Endothelial cell of umbilical vein (primary cell): ENCODE data around the gene LAMC1.

Source experiments
- EZH2 ChIP-seq: IDR thresholded peaks from 2 replicates; pipeline ENCODE4 v1.6.1; 2012; ENCODE audit warnings: borderline replicate concordance, low read depth, mild to moderate bottlenecking, moderate library complexity, low read length, inconsistent platforms; ENCODE audit not compliant: severe bottlenecking
- FOS ChIP-seq: IDR thresholded peaks from 2 replicates; pipeline ENCODE4 v1.6.1; 2011; ENCODE audit warnings: mild to moderate bottlenecking, low read length, moderate library complexity, borderline replicate concordance; ENCODE audit not compliant: insufficient read depth
- GATA2 ChIP-seq: IDR thresholded peaks from 2 replicates; pipeline ENCODE4 v1.7.0; 2011; ENCODE audit warnings: low read depth, mild to moderate bottlenecking, moderate library complexity, mixed read lengths, low read length; ENCODE audit not compliant: insufficient read length, insufficient read depth
- JUN ChIP-seq: IDR thresholded peaks from 2 replicates; pipeline ENCODE4 v1.6.1; 2011; ENCODE audit warnings: borderline replicate concordance, low read depth; ENCODE audit not compliant: insufficient read length, insufficient read depth
- MYC ChIP-seq: IDR thresholded peaks from one replicate; pipeline ENCODE4 v1.6.1; 2011; ENCODE audit warnings: mild to moderate bottlenecking, low read depth, low read length
- POLR2A ChIP-seq: IDR thresholded peaks from 2 replicates; pipeline ENCODE4 v1.6.1; 2012; ENCODE audit warnings: low read depth, mild to moderate bottlenecking, control low read depth, low read length
- POLR2AphosphoS5 ChIP-seq: IDR thresholded peaks from 2 replicates; pipeline ENCODE4 v1.6.1; 2012; ENCODE audit warnings: low read depth, mild to moderate bottlenecking, control low read depth, low read length, moderate library complexity; ENCODE audit not compliant: insufficient read depth
- TF ChIP-seq, protein P1 (sequence below), 2 donors: IDR thresholded peaks; 1 replicate in 1 of 2; 2 replicates in 1 of 2; pipeline ENCODE4 v1.5.1; 2011; ENCODE audit warnings: low read length in 2 of 2, mild to moderate bottlenecking in 2 of 2, moderate library complexity in 2 of 2, control low read depth in 1 of 2, inconsistent platforms in 1 of 2, low read depth in 1 of 2; ENCODE audit not compliant: insufficient read depth in 1 of 2; ENCODE audit errors: extremely low read depth in 1 of 2
- TF ChIP-seq, protein P2 (sequence below): IDR thresholded peaks from 2 replicates; pipeline ENCODE4 v1.6.1; 2011; ENCODE audit not compliant: insufficient read depth, insufficient read length

DNA sequence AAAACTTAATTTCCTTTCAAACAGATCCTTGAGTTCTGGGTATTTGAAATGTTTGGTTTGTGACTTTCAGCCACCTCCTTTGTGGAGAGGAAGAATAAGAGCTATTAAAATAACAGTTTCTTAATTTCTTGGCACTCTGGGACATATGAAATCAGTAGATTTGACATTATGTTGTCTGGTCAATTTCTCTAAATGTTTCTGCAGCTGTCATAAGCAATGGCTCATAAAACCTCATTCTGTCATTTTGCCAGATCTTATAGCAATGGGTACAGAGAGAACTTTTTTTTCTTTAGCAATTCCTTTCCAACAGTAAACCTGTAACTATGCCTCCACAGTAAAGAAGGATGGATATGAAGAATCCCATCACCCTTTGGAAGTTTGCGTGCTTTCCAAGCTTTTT is 52.6 kb downstream of the LAMC1 start:
- TF ChIP-seq JUN (no peak), POLR2A (no peak), FOS (no peak), EZH2 (no peak), POLR2AphosphoS5 (no peak), MYC (no peak), GATA2 (no peak)
- TF ChIP-seq, protein P1, sequence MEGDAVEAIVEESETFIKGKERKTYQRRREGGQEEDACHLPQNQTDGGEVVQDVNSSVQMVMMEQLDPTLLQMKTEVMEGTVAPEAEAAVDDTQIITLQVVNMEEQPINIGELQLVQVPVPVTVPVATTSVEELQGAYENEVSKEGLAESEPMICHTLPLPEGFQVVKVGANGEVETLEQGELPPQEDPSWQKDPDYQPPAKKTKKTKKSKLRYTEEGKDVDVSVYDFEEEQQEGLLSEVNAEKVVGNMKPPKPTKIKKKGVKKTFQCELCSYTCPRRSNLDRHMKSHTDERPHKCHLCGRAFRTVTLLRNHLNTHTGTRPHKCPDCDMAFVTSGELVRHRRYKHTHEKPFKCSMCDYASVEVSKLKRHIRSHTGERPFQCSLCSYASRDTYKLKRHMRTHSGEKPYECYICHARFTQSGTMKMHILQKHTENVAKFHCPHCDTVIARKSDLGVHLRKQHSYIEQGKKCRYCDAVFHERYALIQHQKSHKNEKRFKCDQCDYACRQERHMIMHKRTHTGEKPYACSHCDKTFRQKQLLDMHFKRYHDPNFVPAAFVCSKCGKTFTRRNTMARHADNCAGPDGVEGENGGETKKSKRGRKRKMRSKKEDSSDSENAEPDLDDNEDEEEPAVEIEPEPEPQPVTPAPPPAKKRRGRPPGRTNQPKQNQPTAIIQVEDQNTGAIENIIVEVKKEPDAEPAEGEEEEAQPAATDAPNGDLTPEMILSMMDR (IDR thresholded peaks at IDR 0.05; ENCODE audit: extremely low read depth in 1 of 2, insufficient read depth in 1 of 2, low read depth in 1 of 2, low read length in 2 of 2), result no peak
- TF ChIP-seq, protein P2, sequence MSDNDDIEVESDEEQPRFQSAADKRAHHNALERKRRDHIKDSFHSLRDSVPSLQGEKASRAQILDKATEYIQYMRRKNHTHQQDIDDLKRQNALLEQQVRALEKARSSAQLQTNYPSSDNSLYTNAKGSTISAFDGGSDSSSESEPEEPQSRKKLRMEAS, result no peak
